ENCODE data around the gene NTRK2.

- TF ChIP-seq POLR2A (IDR thresholded peaks at IDR 0.05) (no peak), CTCF (IDR thresholded peaks at IDR 0.05) (no peak), POLR2AphosphoS5 (IDR thresholded peaks at IDR 0.05; ENCODE audit: insufficient read depth in 1 of 2, low read depth in 1 of 2) (no peak)
Observed at GRCh38 chr9:84642553-84643141, 26.9 kb upstream of the NTRK2 start.

Data from vagina (tissue), 2 donors.